ENCODE measurements around the gene IGSF9.

Gene IGSF9

DNA sequence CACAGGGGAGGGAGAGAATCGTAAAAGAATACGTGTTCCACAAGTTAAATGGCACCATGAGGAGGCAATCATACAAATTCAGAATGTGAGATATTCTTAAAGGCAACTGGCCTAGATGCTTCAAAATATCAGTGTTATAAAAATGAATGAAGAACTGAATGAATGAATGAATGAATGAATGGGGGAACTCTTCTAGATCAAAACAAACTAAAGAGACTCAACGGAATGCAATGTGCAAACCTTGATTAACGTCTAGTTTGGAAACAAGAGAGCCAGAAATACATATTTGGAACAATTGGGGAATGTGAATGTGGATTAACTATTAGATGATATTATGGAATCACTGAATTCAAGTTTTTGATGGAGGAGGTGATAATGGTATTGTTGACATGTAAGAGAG is 62.3 kb downstream of the IGSF9 start:
- Mint-ChIP-seq H3K36me3 (ENCODE audit: low read depth) (no peaks in the 10 kb centered on the region), H3K9me3 (no peaks in the 10 kb centered on the region), H3K4me3 (no peak overlapping the region), H3K27me3 (ENCODE audit: low read depth) (peaks cover 10% of the 10 kb centered on the region), H3K27ac (no peak overlapping the region), H3K4me1 (no peaks in the 10 kb centered on the region)
- TF ChIP-seq, protein P1, sequence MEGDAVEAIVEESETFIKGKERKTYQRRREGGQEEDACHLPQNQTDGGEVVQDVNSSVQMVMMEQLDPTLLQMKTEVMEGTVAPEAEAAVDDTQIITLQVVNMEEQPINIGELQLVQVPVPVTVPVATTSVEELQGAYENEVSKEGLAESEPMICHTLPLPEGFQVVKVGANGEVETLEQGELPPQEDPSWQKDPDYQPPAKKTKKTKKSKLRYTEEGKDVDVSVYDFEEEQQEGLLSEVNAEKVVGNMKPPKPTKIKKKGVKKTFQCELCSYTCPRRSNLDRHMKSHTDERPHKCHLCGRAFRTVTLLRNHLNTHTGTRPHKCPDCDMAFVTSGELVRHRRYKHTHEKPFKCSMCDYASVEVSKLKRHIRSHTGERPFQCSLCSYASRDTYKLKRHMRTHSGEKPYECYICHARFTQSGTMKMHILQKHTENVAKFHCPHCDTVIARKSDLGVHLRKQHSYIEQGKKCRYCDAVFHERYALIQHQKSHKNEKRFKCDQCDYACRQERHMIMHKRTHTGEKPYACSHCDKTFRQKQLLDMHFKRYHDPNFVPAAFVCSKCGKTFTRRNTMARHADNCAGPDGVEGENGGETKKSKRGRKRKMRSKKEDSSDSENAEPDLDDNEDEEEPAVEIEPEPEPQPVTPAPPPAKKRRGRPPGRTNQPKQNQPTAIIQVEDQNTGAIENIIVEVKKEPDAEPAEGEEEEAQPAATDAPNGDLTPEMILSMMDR (IDR thresholded peaks at IDR 0.05; ENCODE audit: unreplicated experiment in 3 of 3) = no peak

DNA sequence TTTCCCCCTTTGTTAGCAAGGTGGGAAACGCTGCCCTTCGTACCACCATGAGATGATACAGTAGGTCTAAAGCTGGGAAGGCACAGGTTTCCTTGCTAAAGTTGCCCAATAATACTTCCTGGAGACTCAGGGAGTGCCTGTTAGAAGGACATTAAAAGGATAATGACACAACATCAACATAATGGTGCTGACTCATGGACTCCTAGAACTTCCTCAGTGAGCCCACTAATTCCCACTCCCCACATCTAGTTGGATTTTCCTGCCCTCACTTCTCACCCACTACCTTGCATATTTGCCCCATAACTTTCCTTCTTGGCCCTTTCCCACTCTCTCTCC is 62.9 kb downstream of the IGSF9 start:
- no peaks in the 10 kb centered on the region for H3K4me1 Mint-ChIP-seq
- H3K4me3 Mint-ChIP-seq = no peak overlapping the region
- TF ChIP-seq, protein P1 (IDR thresholded peaks at IDR 0.05; ENCODE audit: unreplicated experiment in 3 of 3) = no peak
- no peak overlapping the region for H3K27ac Mint-ChIP-seq
- H3K9me3 Mint-ChIP-seq = no peaks in the 10 kb centered on the region
- peaks cover 7% of the 10 kb centered on the region for H3K27me3 Mint-ChIP-seq (ENCODE audit: low read depth)
- no peaks in the 10 kb centered on the region for H3K36me3 Mint-ChIP-seq (ENCODE audit: low read depth)

DNA sequence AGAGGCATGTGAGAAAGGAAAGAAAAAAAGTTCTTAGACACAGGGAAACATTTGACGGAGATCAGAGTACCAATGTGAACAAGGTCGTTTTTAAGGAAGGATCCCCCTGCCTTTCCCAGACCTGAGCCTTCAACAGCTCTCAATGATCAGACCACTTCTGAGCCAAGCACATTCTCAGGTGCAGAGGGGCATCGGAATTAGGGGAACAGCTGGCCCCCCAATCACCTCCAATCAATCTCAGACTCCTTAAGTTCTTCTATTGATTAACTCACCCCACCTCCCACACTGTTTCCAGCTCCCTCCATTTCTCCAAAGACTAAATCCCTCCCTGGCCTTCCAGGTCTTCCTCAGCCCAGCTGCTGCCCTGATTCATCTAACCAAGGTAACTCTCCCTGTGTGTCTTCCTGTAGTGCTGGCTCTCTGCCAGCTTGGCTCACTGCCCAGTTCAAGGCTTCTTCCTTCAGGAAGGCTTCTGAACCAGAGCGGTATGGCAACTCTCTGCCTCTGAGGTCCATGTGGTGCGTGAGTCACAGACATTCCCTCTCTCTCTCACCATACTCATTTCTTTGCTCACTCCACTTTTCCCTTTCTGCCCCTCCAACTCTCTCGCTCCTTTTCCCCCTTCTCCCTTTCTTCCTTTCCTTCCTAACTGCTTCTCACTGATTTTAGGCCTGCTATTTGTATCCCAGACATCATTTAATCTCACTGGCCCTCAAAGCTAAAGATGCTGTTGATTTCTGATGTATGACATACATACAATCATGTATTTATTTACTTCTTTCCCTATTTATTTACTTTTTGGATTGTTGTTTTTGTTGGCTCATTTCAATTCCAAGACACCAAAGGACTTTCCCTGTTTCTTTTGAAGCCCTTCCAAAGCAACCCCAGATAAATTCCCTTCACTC is 63.5 kb downstream of the IGSF9 start:
- Mint-ChIP-seq H3K9me3 (no peaks in the 10 kb centered on the region), H3K36me3 (ENCODE audit: low read depth) (no peaks in the 10 kb centered on the region), H3K27ac (no peak overlapping the region), H3K4me1 (no peaks in the 10 kb centered on the region), H3K27me3 (ENCODE audit: low read depth) (peaks cover 7% of the 10 kb centered on the region), H3K4me3 (no peak overlapping the region)
- TF ChIP-seq, protein P1 (IDR thresholded peaks at IDR 0.05; ENCODE audit: unreplicated experiment in 3 of 3) = no peak

DNA sequence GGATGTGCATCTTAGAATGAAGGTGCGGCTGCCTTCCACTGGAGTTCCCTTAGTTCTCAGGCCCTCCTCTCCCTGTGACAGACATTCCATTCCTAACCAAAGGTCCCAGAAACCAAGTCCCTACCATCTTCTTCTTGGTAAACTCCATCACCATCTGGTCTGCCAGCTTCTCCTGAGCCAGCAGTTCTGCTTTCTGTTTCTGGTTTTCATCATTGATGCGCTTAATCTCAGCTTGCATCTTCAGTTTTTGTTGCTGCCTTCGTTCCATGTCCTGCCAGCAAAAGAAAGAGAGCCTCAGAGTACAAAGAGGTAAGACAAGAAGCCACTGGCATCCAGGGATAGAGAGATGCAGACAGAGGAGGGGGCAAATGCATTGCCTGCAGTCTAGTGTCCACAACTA is 65.0 kb downstream of the IGSF9 start:
- Mint-ChIP-seq H3K27ac (no peak overlapping the region), H3K27me3 (ENCODE audit: low read depth) (peaks cover 10% of the 10 kb centered on the region), H3K4me1 (no peaks in the 10 kb centered on the region), H3K36me3 (ENCODE audit: low read depth) (no peaks in the 10 kb centered on the region), H3K9me3 (no peaks in the 10 kb centered on the region), H3K4me3 (no peak overlapping the region)
- TF ChIP-seq, protein P1 (IDR thresholded peaks at IDR 0.05; ENCODE audit: unreplicated experiment in 3 of 3) = no peak

DNA sequence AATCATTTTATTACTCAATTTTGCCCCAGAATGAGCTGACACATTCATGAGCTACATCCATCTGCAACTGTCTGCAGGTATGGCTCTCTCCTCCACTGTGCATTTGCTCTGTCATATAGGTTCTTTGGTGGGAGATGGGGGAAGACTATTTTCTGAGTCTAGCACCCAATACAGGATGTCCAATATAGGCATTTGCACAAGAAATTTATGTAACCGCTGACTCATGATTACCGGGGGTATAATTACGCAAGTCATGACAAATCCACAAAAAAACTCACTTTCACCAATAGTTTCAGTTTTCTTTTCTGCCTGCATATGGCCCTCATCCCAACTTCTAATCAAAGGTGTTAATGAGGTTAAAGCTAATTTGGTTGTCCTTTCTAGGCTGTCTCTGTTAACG is 65.4 kb downstream of the IGSF9 start:
- no peaks in the 10 kb centered on the region for H3K36me3 Mint-ChIP-seq (ENCODE audit: low read depth)
- H3K4me1 Mint-ChIP-seq = no peaks in the 10 kb centered on the region
- H3K9me3 Mint-ChIP-seq = no peaks in the 10 kb centered on the region
- TF ChIP-seq, protein P1 (IDR thresholded peaks at IDR 0.05; ENCODE audit: unreplicated experiment in 3 of 3) = no peak
- peaks cover 10% of the 10 kb centered on the region for H3K27me3 Mint-ChIP-seq (ENCODE audit: low read depth)
- H3K27ac Mint-ChIP-seq = no peak overlapping the region
- no peak overlapping the region for H3K4me3 Mint-ChIP-seq

DNA sequence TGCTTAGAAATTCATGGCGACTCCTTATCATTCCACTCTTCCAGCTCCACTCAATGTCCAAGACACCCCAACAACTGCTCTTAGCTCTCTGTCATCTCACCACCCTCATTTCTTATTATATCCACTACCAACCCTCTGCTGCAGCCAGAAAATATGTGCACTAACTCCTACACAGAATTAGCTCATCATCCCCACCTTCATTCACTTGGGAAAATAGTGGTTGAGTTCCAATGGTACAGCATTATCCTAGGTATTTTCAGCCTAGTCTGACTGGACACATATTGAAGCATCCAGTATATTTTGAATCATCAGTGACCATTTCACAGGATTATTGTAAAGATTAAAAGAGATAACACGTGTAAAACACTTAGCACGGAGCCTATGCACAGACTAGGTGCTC is 66.3 kb downstream of the IGSF9 start:
- H3K36me3 Mint-ChIP-seq (ENCODE audit: low read depth) = no peaks in the 10 kb centered on the region
- H3K27me3 Mint-ChIP-seq (ENCODE audit: low read depth) = peaks cover 10% of the 10 kb centered on the region
- no peaks in the 10 kb centered on the region for H3K4me1 Mint-ChIP-seq
- H3K4me3 Mint-ChIP-seq = no peak overlapping the region
- TF ChIP-seq, protein P1 (IDR thresholded peaks at IDR 0.05; ENCODE audit: unreplicated experiment in 3 of 3) = no peak
- H3K9me3 Mint-ChIP-seq = no peaks in the 10 kb centered on the region
- H3K27ac Mint-ChIP-seq = no peak overlapping the region

Measured in nephron (organoid).